GM12878 (cell line): ENCODE data around the gene STK39.

ENCODE experiments used
- CTCF ChIP-seq, 3 experiments: IDR thresholded peaks in 2 of 3; conservative IDR thresholded peaks in 1 of 3; 2 replicates each; pipeline ENCODE4 v1.5.1; 2011; ENCODE audit warnings: low read depth in 3 of 3, low read length in 3 of 3, mild to moderate bottlenecking in 3 of 3, control low read depth in 2 of 3, moderate library complexity in 2 of 3, inconsistent platforms in 1 of 3, mixed read lengths in 1 of 3; ENCODE audit not compliant: control insufficient read depth in 2 of 3, insufficient read depth in 1 of 3; ENCODE audit errors: extremely low read depth in 1 of 3
- KDM1A ChIP-seq: fragments of 200-600 bp; sonication (generic); IDR thresholded peaks from 2 replicates; pipeline ENCODE4 v1.6.1; 2016; ENCODE audit warnings: borderline replicate concordance
- MAX ChIP-seq: IDR thresholded peaks from 2 replicates; pipeline ENCODE4 v1.6.1; 2012; ENCODE audit warnings: low read depth, low read length, improper control_type of control experiment
- POLR2A ChIP-seq: IDR thresholded peaks from 2 replicates; pipeline ENCODE4 v1.6.1; 2011; ENCODE audit warnings: low read depth, mild to moderate bottlenecking, low read length
- POLR2AphosphoS2 ChIP-seq: IDR thresholded peaks from 2 replicates; pipeline ENCODE4 v1.6.1; 2011; ENCODE audit warnings: low read depth, mild to moderate bottlenecking, low read length, improper control_type of control experiment, moderate library complexity
- POLR2AphosphoS5 ChIP-seq: IDR thresholded peaks from 2 replicates; pipeline ENCODE4 v1.6.1; 2011; ENCODE audit warnings: mild to moderate bottlenecking, low read length, inconsistent platforms
- POU2F2 ChIP-seq: IDR thresholded peaks from 3 replicates; pipeline ENCODE4 v1.6.1; 2011; ENCODE audit warnings: low read depth, mild to moderate bottlenecking, low read length, borderline replicate concordance
- PRDM15 ChIP-seq: fragments of 450-650 bp; formaldehyde crosslinking; IDR thresholded peaks from 2 replicates; pipeline ENCODE4 v1.4.0; 2020; ENCODE audit warnings: mild to moderate bottlenecking, moderate library complexity
- RBBP5 ChIP-seq: fragments of 200-600 bp; sonication (generic); conservative IDR thresholded peaks from 2 replicates; pipeline ENCODE4 v1.6.1; 2016
- SMAD5 ChIP-seq: IDR thresholded peaks from 2 replicates; pipeline ENCODE4 v1.6.1; 2016; ENCODE audit warnings: antibody characterized with exemption, low read depth
- SP1 ChIP-seq: IDR thresholded peaks from one replicate; pipeline ENCODE4 v1.6.1; 2011; ENCODE audit warnings: low read depth, low read length
- SREBF2 ChIP-seq: IDR thresholded peaks from 2 replicates; pipeline ENCODE4 v1.6.1; 2012; ENCODE audit warnings: mild to moderate bottlenecking, low read length
- USF2 ChIP-seq: IDR thresholded peaks from 2 replicates; pipeline ENCODE4 v1.6.1; 2011; ENCODE audit warnings: low read depth, low read length, improper control_type of control experiment, borderline replicate concordance
- ZNF622 ChIP-seq: fragments of 450-650 bp; IDR thresholded peaks from 2 replicates; pipeline ENCODE4 v1.6.1; 2017; ENCODE audit warnings: mild to moderate bottlenecking, inconsistent platforms

- no peak for TF ChIP-seq PRDM15 (CRISPR knock-in tag)
- no peak for TF ChIP-seq MAX
- no peak for TF ChIP-seq POLR2A
- no peak for TF ChIP-seq SMAD5
- TF ChIP-seq CTCF (IDR thresholded peaks at IDR 0.05 in 2 of 3, conservative IDR thresholded peaks at IDR 0.05 in 1 of 3; ENCODE audit: control insufficient read depth in 2 of 3, extremely low read depth in 1 of 3, insufficient read depth in 1 of 3, low read depth in 3 of 3, low read length in 3 of 3): no peak
- TF ChIP-seq POLR2AphosphoS2: no peak
- no peak for TF ChIP-seq ZNF622
- no peak for TF ChIP-seq KDM1A
- TF ChIP-seq POLR2AphosphoS5: no peak
- TF ChIP-seq SREBF2: no peak
- no peak for TF ChIP-seq RBBP5
- no peak for TF ChIP-seq USF2
- no peak for TF ChIP-seq POU2F2
- TF ChIP-seq SP1: no peak
Measured at GRCh38 chr2:167932123-167932693, 315.2 kb downstream of the STK39 start.
